ENCODE results near the gene PLS3. TPM values are rescaled to one million over a fixed set of nuclear protein-coding genes. Genes with fewer than 3 reads are reported as not detected.
A peak's percentile ranks its signal among the peaks of the same experiment; 100 is the strongest.

Gene PLS3
- polyA plus RNA-seq, 1 experiment: 354 TPM

- H3K27me3 ChIP-seq (ENCODE audit: control insufficient read depth, insufficient read depth, low read length): no peaks in the 10 kb centered on the region
- POLR2A ChIA-PET: no interaction called here
- CTCF ChIA-PET: no interaction called here
- TF ChIP-seq CTCF (IDR thresholded peaks at IDR 0.05; ENCODE audit: low read depth, low read length): no peak
- H3K9me3 ChIP-seq (ENCODE audit: control insufficient read depth, insufficient read depth, low read length): no peaks in the 10 kb centered on the region
- DNase-seq (ENCODE audit: low read depth, low spot score): no peak
- no peak overlapping the region for H3K27ac ChIP-seq (ENCODE audit: low read depth, low read length)
- no peak overlapping the region for H3K4me3 ChIP-seq (ENCODE audit: low read depth, low read length)
Observed at GRCh38 chrX:115579327-115579726, 18.4 kb downstream of the PLS3 start.

- Histone ChIP-seq H3K27ac (ENCODE audit: low read depth, low read length) (no peak overlapping the region), H3K9me3 (ENCODE audit: control insufficient read depth, insufficient read depth, low read length) (no peaks in the 10 kb centered on the region), H3K4me3 (ENCODE audit: low read depth, low read length) (no peak overlapping the region), H3K27me3 (ENCODE audit: control insufficient read depth, insufficient read depth, low read length) (no peaks in the 10 kb centered on the region)
- TF ChIP-seq CTCF (IDR thresholded peaks at IDR 0.05; ENCODE audit: low read depth, low read length): no peak
- ChIA-PET POLR2A (no interaction called here), CTCF (no interaction called here)
- no peak for DNase-seq (ENCODE audit: low read depth, low spot score)
Observed at GRCh38 chrX:115579786-115580294, 18.9 kb downstream of the PLS3 start.

GRCh38 chrX:115581759-115582615 is 21.0 kb downstream of the PLS3 start:
- Histone ChIP-seq H3K27me3 (ENCODE audit: control insufficient read depth, insufficient read depth, low read length) (no peaks in the 10 kb centered on the region), H3K27ac (ENCODE audit: low read depth, low read length) (no peak overlapping the region), H3K4me3 (ENCODE audit: low read depth, low read length) (no peak overlapping the region), H3K9me3 (ENCODE audit: control insufficient read depth, insufficient read depth, low read length) (no peaks in the 10 kb centered on the region)
- POLR2A ChIA-PET: no interaction called here
- CTCF ChIA-PET: interaction anchor here (1.3 kb wide), 1 partner anchor 13 kb away, joined by 4 read pairs; no protein-coding TSS in a partner anchor
- no peak for TF ChIP-seq CTCF (IDR thresholded peaks at IDR 0.05; ENCODE audit: low read depth, low read length)
- DNase-seq (ENCODE audit: low read depth, low spot score): no peak

GRCh38 chrX:115582616-115583495 is 21.9 kb downstream of the PLS3 start:
- Histone ChIP-seq H3K27me3 (ENCODE audit: control insufficient read depth, insufficient read depth, low read length) (no peaks in the 10 kb centered on the region), H3K9me3 (ENCODE audit: control insufficient read depth, insufficient read depth, low read length) (no peaks in the 10 kb centered on the region), H3K4me3 (ENCODE audit: low read depth, low read length) (0 out of 2 replicates have a peak overlapping the region, but pooled peaks have one; percentile 4), H3K27ac (ENCODE audit: low read depth, low read length) (peak overlapping the region; percentile 52)
- ChIA-PET CTCF (interaction anchor here (1.0 to 1.3 kb wide), 2 partner anchors 12 to 60 kb away, joined by 3 to 4 read pairs; no protein-coding TSS in a partner anchor), POLR2A (no interaction called here)
- DNase-seq (ENCODE audit: low read depth, low spot score): no peak
- TF ChIP-seq CTCF (IDR thresholded peaks at IDR 0.05; ENCODE audit: low read depth, low read length): no peak

Data from AG04450 (cell line).